ENCODE data around the gene E4F1.

E4F1 gene

GRCh38 chr16:2229632-2230250 lies 6.3 kb downstream of the E4F1 start:
- H3K27ac ChIP-seq: no peak overlapping the region
- no peaks in the 10 kb centered on the region for H3K9me3 ChIP-seq
- H3K4me3 ChIP-seq: no peak overlapping the region
- DNase-seq: no peak
- TF ChIP-seq, protein P1, sequence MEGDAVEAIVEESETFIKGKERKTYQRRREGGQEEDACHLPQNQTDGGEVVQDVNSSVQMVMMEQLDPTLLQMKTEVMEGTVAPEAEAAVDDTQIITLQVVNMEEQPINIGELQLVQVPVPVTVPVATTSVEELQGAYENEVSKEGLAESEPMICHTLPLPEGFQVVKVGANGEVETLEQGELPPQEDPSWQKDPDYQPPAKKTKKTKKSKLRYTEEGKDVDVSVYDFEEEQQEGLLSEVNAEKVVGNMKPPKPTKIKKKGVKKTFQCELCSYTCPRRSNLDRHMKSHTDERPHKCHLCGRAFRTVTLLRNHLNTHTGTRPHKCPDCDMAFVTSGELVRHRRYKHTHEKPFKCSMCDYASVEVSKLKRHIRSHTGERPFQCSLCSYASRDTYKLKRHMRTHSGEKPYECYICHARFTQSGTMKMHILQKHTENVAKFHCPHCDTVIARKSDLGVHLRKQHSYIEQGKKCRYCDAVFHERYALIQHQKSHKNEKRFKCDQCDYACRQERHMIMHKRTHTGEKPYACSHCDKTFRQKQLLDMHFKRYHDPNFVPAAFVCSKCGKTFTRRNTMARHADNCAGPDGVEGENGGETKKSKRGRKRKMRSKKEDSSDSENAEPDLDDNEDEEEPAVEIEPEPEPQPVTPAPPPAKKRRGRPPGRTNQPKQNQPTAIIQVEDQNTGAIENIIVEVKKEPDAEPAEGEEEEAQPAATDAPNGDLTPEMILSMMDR (IDR thresholded peaks at IDR 0.05): no peak
- intact Hi-C loops (cut with DNase I; ENCODE audit: low total_unique reads): loop anchor here (10.0 kb wide), 1 partner anchor 1495 kb away; no protein-coding TSS in a partner anchor
- H3K27me3 ChIP-seq: no peaks in the 10 kb centered on the region
- H3K4me1 ChIP-seq: peaks cover 0 to 20% (median 12%) of the 10 kb centered on the region in 4 donors
- H3K36me3 ChIP-seq: peaks cover 61 to 70% (median 70%) of the 10 kb centered on the region in 3 donors

GRCh38 chr16:2230376-2230775 lies 7.0 kb downstream of the E4F1 start:
- Histone ChIP-seq H3K27ac (no peak overlapping the region), H3K4me1 (peaks cover 0 to 14% (median 6%) of the 10 kb centered on the region in 4 donors), H3K27me3 (no peaks in the 10 kb centered on the region), H3K36me3 (peaks cover 68 to 77% (median 76%) of the 10 kb centered on the region in 3 donors), H3K9me3 (no peaks in the 10 kb centered on the region), H3K4me3 (no peak overlapping the region)
- TF ChIP-seq, protein P1 (IDR thresholded peaks at IDR 0.05): no peak
- no peak for DNase-seq
- intact Hi-C loops (cut with DNase I; ENCODE audit: low total_unique reads): no loop called here

DNA sequence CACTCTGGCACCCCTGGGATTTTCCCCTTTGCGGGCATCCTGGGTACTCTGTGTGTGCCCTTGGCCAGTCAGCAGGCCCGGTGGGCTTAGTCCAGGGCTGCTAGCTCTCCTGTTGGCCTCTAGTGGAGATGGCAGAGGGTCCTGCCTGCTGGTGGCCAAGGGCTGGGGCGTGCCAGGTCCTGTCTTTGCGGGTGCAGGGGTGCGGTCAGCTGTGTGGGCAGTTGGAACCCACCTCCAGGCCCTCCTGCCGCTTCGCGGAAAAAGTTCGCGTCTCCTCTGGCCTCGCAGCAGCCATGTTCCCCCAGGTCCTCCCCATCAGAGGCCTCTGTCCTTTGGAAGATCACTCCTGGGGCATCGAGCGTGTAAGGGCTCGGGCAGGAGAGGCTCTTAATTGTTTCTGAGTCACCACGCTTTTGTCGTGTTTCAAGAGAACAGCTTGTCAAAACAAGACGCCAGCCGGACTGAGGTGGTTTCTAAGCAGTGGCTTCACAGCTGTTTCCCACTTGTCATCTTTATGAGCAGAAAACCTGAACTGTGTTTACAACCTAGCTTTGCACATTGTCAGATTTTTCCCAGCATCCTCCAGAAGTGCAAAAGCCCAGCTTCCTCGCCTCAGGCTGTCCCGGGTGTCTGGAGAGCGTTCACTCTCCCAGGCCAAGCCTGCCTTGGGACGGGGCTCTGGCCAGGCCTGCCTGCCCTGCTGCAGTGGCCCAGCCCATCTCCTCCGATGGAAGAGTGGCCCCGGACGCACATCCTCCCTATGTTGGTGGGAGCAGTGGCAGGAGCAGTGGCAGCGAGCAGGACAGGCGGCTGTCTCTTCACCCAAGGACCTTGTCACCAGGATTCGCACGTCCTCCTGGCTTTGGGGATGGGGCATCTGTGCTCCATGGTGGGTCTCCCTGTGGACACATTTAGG lies 7.9 kb downstream of the E4F1 start:
- intact Hi-C loops (cut with DNase I; ENCODE audit: low total_unique reads): no loop called here
- Histone ChIP-seq H3K4me3 (no peak overlapping the region), H3K4me1 (peaks cover under 1 to 10% (median 6%) of the 10 kb centered on the region in 4 donors), H3K9me3 (no peaks in the 10 kb centered on the region), H3K27me3 (peaks cover 0 to under 1% of the 10 kb centered on the region in 2 donors), H3K27ac (no peak overlapping the region), H3K36me3 (peaks cover 69 to 82% (median 81%) of the 10 kb centered on the region in 3 donors)
- DNase-seq: no peak
- TF ChIP-seq, protein P1 (IDR thresholded peaks at IDR 0.05): no peak

- no peak overlapping the region for H3K27ac ChIP-seq
- TF ChIP-seq, protein P1 (IDR thresholded peaks at IDR 0.05): no peak
- H3K9me3 ChIP-seq: no peaks in the 10 kb centered on the region
- H3K4me3 ChIP-seq: no peak overlapping the region
- peaks cover 69 to 82% (median 81%) of the 10 kb centered on the region in 3 donors for H3K36me3 ChIP-seq
- DNase-seq: no peak
- H3K27me3 ChIP-seq: peaks cover 0 to 11% of the 10 kb centered on the region in 2 donors
- intact Hi-C loops (cut with DNase I; ENCODE audit: low total_unique reads): no loop called here
- H3K4me1 ChIP-seq: peaks cover 7 to 18% (median 14%) of the 10 kb centered on the region in 4 donors
These were observed 9.0 kb downstream of the E4F1 start for GRCh38 chr16:2232094-2232990.

Data from tibial artery (tissue), 4 donors.